Measurements from ENCODE around the gene TMCC2.

The TMCC2 gene

DNA sequence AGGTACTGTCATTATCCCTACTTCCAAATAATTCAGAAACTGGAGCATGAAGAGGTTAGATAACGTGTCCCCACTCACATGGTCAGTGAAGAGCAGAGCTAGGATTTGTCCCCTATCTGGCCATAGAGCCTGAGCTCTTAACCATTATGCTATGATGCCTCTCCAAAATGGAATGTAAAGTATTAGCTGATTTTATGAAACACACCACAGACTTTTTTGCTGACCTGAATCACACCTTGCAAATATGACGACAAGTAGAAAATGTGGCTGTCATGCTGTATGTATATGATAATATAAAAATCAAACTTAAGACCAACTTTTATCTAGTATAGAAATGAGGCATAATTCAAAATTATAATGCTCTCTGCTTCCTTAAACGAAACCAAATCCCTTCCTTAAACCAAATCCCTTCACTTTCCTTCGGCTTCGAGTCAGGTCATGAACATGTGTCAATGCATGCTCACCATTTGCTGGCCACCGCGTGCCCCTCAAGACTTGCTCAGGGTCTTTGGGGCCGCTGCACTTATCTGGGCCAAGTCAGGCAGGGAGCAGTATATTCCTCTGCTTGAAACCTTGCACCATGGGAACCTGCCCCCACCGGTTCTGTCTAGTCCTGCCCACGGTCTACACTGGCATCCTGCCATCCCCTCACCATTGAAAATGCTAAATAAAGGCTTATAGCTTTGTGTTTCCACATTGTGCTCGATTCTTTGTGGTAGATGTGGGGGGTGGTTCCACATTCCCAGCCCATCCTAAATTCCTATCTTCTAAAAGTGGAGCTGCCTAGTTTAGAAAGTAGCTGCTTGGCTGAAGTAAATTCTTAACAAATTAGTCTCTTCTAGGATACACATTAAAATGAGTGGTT lies 1.6 kb upstream of the TMCC2 start:
- Histone ChIP-seq H3K27me3 (ENCODE audit: control insufficient read depth, low read length) (peaks cover 58% of the 10 kb centered on the region), H4K20me1 (ENCODE audit: control insufficient read depth, insufficient read depth, low read depth, low read length) (no peaks in the 10 kb centered on the region), H3K27ac (ENCODE audit: low read depth, low read length) (no peak overlapping the region), H3K9me2 (replicated peaks; ENCODE audit: control insufficient read depth, low read length) (no peaks in the 10 kb centered on the region), H3K36me3 (ENCODE audit: control insufficient read depth, low read length) (no peaks in the 10 kb centered on the region), H3K4me1 (ENCODE audit: control insufficient read depth, low read length) (peaks cover 40% of the 10 kb centered on the region), H3K79me2 (ENCODE audit: control insufficient read depth, low read length) (no peaks in the 10 kb centered on the region), H3F3A (ENCODE audit: control insufficient read depth, insufficient read depth) (0 out of 2 replicates have a peak, but pooled peaks cover 3% of the 10 kb centered on the region), H3K9me3 (ENCODE audit: control insufficient read depth, insufficient read depth, low read length) (no peaks in the 10 kb centered on the region), H3K4me3 (ENCODE audit: low read length) (no peak overlapping the region), H3K4me2 (ENCODE audit: low read length) (no peak overlapping the region)
- TF ChIP-seq EZH2phosphoT487 (IDR thresholded peaks at IDR 0.05; ENCODE audit: borderline replicate concordance, low read length) = no peak
- TF ChIP-seq, protein P1, sequence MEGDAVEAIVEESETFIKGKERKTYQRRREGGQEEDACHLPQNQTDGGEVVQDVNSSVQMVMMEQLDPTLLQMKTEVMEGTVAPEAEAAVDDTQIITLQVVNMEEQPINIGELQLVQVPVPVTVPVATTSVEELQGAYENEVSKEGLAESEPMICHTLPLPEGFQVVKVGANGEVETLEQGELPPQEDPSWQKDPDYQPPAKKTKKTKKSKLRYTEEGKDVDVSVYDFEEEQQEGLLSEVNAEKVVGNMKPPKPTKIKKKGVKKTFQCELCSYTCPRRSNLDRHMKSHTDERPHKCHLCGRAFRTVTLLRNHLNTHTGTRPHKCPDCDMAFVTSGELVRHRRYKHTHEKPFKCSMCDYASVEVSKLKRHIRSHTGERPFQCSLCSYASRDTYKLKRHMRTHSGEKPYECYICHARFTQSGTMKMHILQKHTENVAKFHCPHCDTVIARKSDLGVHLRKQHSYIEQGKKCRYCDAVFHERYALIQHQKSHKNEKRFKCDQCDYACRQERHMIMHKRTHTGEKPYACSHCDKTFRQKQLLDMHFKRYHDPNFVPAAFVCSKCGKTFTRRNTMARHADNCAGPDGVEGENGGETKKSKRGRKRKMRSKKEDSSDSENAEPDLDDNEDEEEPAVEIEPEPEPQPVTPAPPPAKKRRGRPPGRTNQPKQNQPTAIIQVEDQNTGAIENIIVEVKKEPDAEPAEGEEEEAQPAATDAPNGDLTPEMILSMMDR (IDR thresholded peaks at IDR 0.05; ENCODE audit: low read depth, low read length, poor library complexity, severe bottlenecking) = no peak

GRCh38 chr1:205226868-205227583 lies 720 bp upstream of the TMCC2 start:
- Histone ChIP-seq H3K4me3 (ENCODE audit: low read length) (peak overlapping the region; percentile 78), H3K27me3 (ENCODE audit: control insufficient read depth, low read length) (peaks cover 56% of the 10 kb centered on the region), H3K36me3 (ENCODE audit: control insufficient read depth, low read length) (no peaks in the 10 kb centered on the region), H3K4me1 (ENCODE audit: control insufficient read depth, low read length) (peaks cover 41% of the 10 kb centered on the region), H3K79me2 (ENCODE audit: control insufficient read depth, low read length) (no peaks in the 10 kb centered on the region), H3K9me3 (ENCODE audit: control insufficient read depth, insufficient read depth, low read length) (no peaks in the 10 kb centered on the region), H4K20me1 (ENCODE audit: control insufficient read depth, insufficient read depth, low read depth, low read length) (no peaks in the 10 kb centered on the region), H3K4me2 (ENCODE audit: low read length) (peak overlapping the region; percentile 96), H3K9me2 (replicated peaks; ENCODE audit: control insufficient read depth, low read length) (no peaks in the 10 kb centered on the region), H3F3A (ENCODE audit: control insufficient read depth, insufficient read depth) (0 out of 2 replicates have a peak, but pooled peaks cover 1% of the 10 kb centered on the region), H3K27ac (ENCODE audit: low read depth, low read length) (no peak overlapping the region)
- TF ChIP-seq EZH2phosphoT487 (IDR thresholded peaks at IDR 0.05; ENCODE audit: borderline replicate concordance, low read length) = no peak
- TF ChIP-seq, protein P1 (IDR thresholded peaks at IDR 0.05; ENCODE audit: low read depth, low read length, poor library complexity, severe bottlenecking) = no peak

DNA sequence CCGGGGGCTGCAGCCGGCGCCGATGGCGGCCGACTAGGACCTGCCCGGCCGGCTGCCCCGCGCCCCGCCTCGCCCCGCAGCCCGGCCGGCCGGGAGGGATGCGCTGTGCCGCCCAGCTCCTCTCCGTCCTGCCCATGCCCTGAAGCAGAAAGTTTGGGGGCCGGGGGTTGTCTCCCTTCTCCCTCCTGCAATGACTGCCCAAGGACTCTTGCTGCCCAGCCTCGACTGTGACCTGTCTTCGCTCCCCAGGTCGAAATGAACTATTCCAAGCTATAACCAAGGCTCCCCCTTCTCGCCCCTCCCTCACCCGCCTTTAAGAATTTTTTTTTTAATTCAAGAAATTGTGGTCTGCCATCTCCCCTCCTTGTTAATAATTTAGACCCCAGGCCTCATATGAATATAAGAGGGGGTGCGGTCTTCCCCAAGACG lies 361 bp downstream of the TMCC2 start:
- no peaks in the 10 kb centered on the region for H3K79me2 ChIP-seq (ENCODE audit: control insufficient read depth, low read length)
- H3K27ac ChIP-seq (ENCODE audit: low read depth, low read length) = no peak overlapping the region
- peaks cover 41% of the 10 kb centered on the region for H3K4me1 ChIP-seq (ENCODE audit: control insufficient read depth, low read length)
- no peaks in the 10 kb centered on the region for H3F3A ChIP-seq (ENCODE audit: control insufficient read depth, insufficient read depth)
- H4K20me1 ChIP-seq (ENCODE audit: control insufficient read depth, insufficient read depth, low read depth, low read length) = no peaks in the 10 kb centered on the region
- H3K9me3 ChIP-seq (ENCODE audit: control insufficient read depth, insufficient read depth, low read length) = no peaks in the 10 kb centered on the region
- TF ChIP-seq, protein P1 (IDR thresholded peaks at IDR 0.05; ENCODE audit: low read depth, low read length, poor library complexity, severe bottlenecking) = no peak
- no peak; the same call in 1 of the 2 replicates for TF ChIP-seq EZH2phosphoT487 (IDR thresholded peaks at IDR 0.05; ENCODE audit: borderline replicate concordance, low read length)
- peak overlapping the region; percentile 90 for H3K4me2 ChIP-seq (ENCODE audit: low read length)
- H3K9me2 ChIP-seq (replicated peaks; ENCODE audit: control insufficient read depth, low read length) = no peaks in the 10 kb centered on the region
- H3K36me3 ChIP-seq (ENCODE audit: control insufficient read depth, low read length) = no peaks in the 10 kb centered on the region
- H3K27me3 ChIP-seq (ENCODE audit: control insufficient read depth, low read length) = peaks cover 58% of the 10 kb centered on the region
- peak overlapping the region; percentile 73 for H3K4me3 ChIP-seq (ENCODE audit: low read length)

All from DOHH2 (cell line).